Measurements from ENCODE around the gene TMEM131.
A peak's percentile ranks its signal among the peaks of the same experiment; 100 is the strongest.

The TMEM131 gene

DNA sequence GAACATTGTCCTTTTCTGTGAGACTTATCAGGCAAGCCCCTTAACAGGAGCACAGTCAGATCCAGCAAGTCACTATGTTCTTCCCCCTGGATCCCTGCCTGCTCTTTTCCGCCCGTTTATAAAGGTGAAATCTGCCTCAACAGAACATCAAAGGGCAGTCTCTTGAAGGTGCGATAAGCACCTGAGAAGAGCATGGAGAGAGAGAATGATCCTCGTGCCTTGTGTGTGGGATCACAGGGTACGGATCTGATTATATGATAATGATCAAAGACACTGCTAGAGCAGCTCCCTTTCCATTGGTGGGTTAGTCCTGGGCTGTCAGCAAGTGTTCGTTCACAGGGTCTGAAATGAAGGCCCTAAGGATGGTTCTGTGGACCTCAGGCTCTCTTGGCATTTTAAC lies 176.0 kb downstream of the TMEM131 start:
- no peak for DNase-seq

GRCh38 chr2:97816411-97816810 lies 179.3 kb downstream of the TMEM131 start:
- DNase-seq = no peak

- no peak for DNase-seq
Observed at GRCh38 chr2:97812931-97813330, 182.8 kb downstream of the TMEM131 start.

DNA sequence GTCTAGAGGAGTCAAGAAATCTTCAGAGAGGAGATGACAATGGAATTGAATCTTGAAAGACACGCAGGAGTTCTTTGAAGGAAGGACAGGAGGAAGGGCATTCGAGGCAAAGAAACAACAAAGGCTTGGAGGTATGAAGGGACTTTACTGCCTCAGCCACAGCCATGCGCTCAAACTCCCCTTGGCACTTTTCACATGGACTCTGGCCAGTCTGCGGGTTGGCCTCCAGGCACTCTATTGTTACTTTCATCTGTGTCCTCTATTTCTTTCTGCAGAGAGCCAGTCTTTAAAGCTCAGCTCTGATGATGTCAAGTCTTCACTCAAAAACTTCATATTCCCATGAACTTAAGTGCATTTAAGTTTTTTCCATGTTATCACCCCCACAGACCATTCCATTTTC lies 186.9 kb downstream of the TMEM131 start:
- DNase-seq = peak in 3 of 51 donors; percentile 2 to 9 (median 3)

DNA sequence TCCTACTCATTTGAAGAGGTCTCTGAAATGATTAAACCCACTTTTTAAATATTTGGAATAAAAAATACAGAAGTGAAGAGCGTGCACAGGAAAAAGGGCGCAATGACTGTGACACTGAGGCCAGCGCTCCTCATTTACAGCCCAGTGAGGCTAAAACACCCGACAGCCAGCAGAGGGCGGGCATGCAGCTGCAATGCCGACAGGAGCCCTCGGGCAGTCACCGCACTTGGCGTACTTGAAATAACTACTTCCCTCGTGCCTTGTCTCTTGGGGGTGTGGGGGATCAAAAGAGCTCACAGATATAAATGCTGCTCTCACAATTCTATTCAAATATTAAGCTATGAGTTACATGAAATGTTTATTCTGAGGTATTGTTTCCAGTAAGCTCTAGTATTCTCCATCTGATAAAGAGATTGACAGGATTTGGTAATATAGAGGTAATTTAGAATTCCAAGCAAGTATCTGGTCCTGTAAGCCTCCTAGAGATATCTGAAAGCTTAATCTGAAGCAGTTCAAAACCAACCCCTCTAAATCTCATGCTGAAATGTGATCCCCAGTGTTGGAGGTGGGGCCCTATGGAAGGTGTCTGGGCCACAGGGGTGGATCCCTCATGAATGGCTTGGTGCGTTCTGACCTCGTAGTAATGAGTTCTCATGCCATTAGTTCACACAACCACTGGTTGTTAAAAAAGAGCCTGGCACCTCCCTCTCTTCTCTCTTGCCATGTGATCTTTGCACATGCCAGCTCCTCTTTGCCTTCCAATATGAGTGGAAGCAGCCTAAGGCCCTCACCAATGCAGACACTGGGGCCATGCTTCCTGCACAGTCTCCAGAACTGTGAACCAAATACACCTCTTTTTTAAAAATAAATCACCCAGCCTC lies 188.8 kb downstream of the TMEM131 start:
- DNase-seq = peak in 48 of 51 donors; percentile 2 to 84 (median 54)

- no peak for DNase-seq
Observed at GRCh38 chr2:97805776-97806175, 190.0 kb downstream of the TMEM131 start.

- DNase-seq = no peak
Observed at GRCh38 chr2:97801028-97801427, 194.7 kb downstream of the TMEM131 start.

- no peak for DNase-seq
Observed at GRCh38 chr2:97798416-97798815, 197.3 kb downstream of the TMEM131 start.

GRCh38 chr2:97797355-97797754 lies 198.4 kb downstream of the TMEM131 start:
- DNase-seq = no peak

- no peak for DNase-seq
Observed at GRCh38 chr2:97796465-97797126, 199.2 kb downstream of the TMEM131 start.

DNA sequence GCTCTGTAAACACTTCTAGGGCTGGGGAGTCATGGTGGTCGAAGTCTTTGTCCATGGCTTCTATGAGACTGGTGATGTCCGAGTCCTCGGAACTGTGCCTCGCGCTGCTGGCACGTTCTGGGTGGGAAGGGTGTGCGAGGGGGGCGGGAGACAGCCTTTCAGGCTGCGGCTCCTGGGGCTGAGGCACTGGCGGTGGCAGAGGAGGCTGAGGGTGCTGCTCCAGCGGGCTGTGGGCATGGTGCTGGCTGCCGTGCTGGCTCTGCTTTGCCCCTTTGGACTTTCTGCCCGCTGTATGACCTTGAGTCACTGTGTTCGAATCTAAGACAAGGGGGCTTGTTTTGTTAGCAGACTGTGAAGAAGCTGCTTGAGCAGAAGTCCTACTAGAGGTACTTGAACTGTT lies 203.3 kb downstream of the TMEM131 start:
- no peak for DNase-seq

- DNase-seq = no peak
Observed at GRCh38 chr2:97788986-97789644, 206.6 kb downstream of the TMEM131 start.

DNA sequence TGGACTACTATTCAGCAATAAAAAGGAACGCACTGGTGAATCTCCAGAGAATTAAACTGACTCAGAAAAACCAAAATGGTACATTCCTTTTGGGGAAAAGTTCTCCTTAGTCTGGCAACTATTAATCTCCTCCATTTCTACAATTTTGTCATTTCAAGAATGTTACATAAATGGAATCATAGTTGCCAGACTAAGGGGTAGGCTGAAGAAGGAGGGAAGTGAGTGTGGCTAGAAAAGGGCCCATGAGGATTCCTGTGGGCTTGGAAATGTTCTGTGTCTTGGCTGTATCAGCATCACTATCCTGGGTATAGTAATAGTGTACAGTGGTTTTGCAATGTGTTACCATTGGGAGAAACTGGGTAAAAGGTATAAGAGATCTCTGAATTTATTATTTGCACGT lies 209.9 kb downstream of the TMEM131 start:
- DNase-seq = no peak

- no peak for DNase-seq
Observed at GRCh38 chr2:97784953-97785352, 210.8 kb downstream of the TMEM131 start.

GRCh38 chr2:97781981-97782380 lies 213.8 kb downstream of the TMEM131 start:
- no peak for DNase-seq

- DNase-seq = no peak
Observed at GRCh38 chr2:97779141-97779540, 216.6 kb downstream of the TMEM131 start.

- no peak for DNase-seq
Observed at GRCh38 chr2:97775074-97775473, 220.7 kb downstream of the TMEM131 start.

- DNase-seq = no peak
Observed at GRCh38 chr2:97774425-97774824, 221.3 kb downstream of the TMEM131 start.

DNA sequence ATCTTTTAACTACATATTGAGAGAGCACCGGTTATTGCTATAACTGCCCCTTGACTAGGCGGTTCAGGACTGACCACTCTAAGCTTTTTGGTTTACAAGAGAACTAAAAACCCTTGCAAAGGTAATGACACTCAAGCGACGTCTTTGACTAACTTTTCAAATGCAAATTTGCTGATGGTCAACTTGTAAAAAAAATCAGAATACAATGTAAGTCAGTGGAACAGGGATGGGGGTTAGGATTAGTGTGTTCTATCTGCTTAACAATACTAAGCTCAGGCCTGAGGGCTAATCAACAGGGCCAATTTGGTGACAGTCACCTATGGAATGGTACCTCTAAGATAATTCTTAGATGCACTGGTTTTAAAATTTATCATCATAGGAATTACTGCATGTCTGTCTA lies 225.3 kb downstream of the TMEM131 start:
- DNase-seq = no peak

DNA sequence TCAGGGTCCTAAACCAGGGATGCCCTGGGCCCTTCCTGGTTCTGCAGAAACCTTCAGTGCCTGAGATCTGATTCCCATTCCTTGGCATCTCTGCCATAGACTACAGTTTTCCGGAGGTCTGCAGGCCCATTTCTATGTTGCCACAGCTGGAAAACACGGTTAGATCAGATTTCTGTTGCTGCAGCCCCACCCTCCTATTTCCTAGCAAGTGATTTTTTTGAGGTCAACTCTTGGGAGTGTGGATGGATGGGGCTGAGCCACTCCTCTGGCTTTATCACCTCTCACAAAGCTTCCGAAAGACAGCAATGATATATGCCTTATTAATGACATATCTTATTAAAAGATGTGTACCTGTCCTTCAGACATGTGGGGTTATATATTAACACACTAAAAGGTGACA lies 226.0 kb downstream of the TMEM131 start:
- DNase-seq = no peak

- DNase-seq = no peak
Observed at GRCh38 chr2:97769308-97769707, 226.4 kb downstream of the TMEM131 start.

GRCh38 chr2:97766567-97766966 lies 229.2 kb downstream of the TMEM131 start:
- no peak for DNase-seq
